ENCODE results near the gene ABHD6. TPM values are rescaled to one million over a fixed set of nuclear protein-coding genes. Genes with fewer than 3 reads are reported as not detected.
"Not testable (repeated sequence)": the region's sequence is repeated elsewhere in the genome, so short reads cannot be mapped to it uniquely, and the experiment has no call there.

Gene ABHD6
- total and polyA plus RNA-seq, 2 experiments from 2014 or later, result 24.6 to 25.1 TPM

- no peaks in the 10 kb centered on the region for H3K9me3 ChIP-seq (ENCODE audit: low read depth)
- no peak overlapping the region for H2AFZ ChIP-seq
- no peak for DNase-seq (ENCODE audit: low spot score)
- no peaks in the 10 kb centered on the region for H3K79me2 ChIP-seq
- H3K4me1 ChIP-seq (ENCODE audit: insufficient read depth), result peaks cover 7% of the 10 kb centered on the region
- peak overlapping the region; percentile 86 for H3K27ac ChIP-seq
- H3K4me2 ChIP-seq, result peak overlapping the region; percentile 44
- H4K20me1 ChIP-seq (ENCODE audit: insufficient read depth, poor library complexity, severe bottlenecking), result no peaks in the 10 kb centered on the region
- no peak for TF ChIP-seq CTCF (IDR thresholded peaks at IDR 0.05; ENCODE audit: poor library complexity)
- TF ChIP-seq EZH2phosphoT487 (IDR thresholded peaks at IDR 0.05; ENCODE audit: low read depth, severe bottlenecking, unreplicated experiment), result no peak
- TF ChIP-seq EZH2 (IDR thresholded peaks at IDR 0.05; ENCODE audit: borderline replicate concordance), result no peak
- no peaks in the 10 kb centered on the region for H3K36me3 ChIP-seq (replicated peaks; ENCODE audit: insufficient read depth, low read depth)
- WGBS (ENCODE audit: low lambda C conversion rate, missing lambda C conversion rate), result 48% methylated on average over 11 of the region's 11 CpGs
- no peaks in the 10 kb centered on the region for H3K27me3 ChIP-seq
- H3K9me2 ChIP-seq (replicated peaks; ENCODE audit: insufficient read depth), result no peaks in the 10 kb centered on the region
- H3K4me3 ChIP-seq, result no peak overlapping the region
These were observed 36.7 kb upstream of the ABHD6 start for GRCh38 chr3:58200846-58201355.

- WGBS (ENCODE audit: low lambda C conversion rate, missing lambda C conversion rate), result 29% methylated on average over 3 of the region's 3 CpGs
These were observed 36.1 kb upstream of the ABHD6 start for GRCh38 chr3:58201451-58201850.

GRCh38 chr3:58202917-58203360 lies 34.7 kb upstream of the ABHD6 start:
- WGBS (ENCODE audit: low lambda C conversion rate, missing lambda C conversion rate), result 87% methylated on average over 9 of the region's 9 CpGs

More at GRCh38 chr3:58201451-58201850, 36.1 kb upstream of the ABHD6 start:
- H3K9me2 ChIP-seq (replicated peaks; ENCODE audit: insufficient read depth); DNase-seq (ENCODE audit: low spot score); H3K79me2 ChIP-seq; H2AFZ ChIP-seq; H3K4me3 ChIP-seq; H3K27me3 ChIP-seq; H3K36me3 ChIP-seq (replicated peaks; ENCODE audit: insufficient read depth, low read depth); H4K20me1 ChIP-seq (ENCODE audit: insufficient read depth, poor library complexity, severe bottlenecking); H3K9me3 ChIP-seq (ENCODE audit: low read depth): not testable (repeated sequence)
- Histone ChIP-seq H3K4me2 (peak overlapping the region; percentile 44), H3K4me1 (ENCODE audit: insufficient read depth) (peaks cover 13% of the 10 kb centered on the region), H3K27ac (peak overlapping the region; percentile 86)

GRCh38 chr3:58203541-58203940 lies 34.1 kb upstream of the ABHD6 start:
- Histone ChIP-seq H3K27ac (no peak overlapping the region), H3K9me3 (ENCODE audit: low read depth) (no peaks in the 10 kb centered on the region), H3K36me3 (replicated peaks; ENCODE audit: insufficient read depth, low read depth) (no peaks in the 10 kb centered on the region), H3K9me2 (replicated peaks; ENCODE audit: insufficient read depth) (no peaks in the 10 kb centered on the region), H3K4me2 (no peak overlapping the region), H3K79me2 (no peaks in the 10 kb centered on the region), H4K20me1 (ENCODE audit: insufficient read depth, poor library complexity, severe bottlenecking) (no peaks in the 10 kb centered on the region), H3K4me1 (ENCODE audit: insufficient read depth) (peaks cover 15% of the 10 kb centered on the region), H3K4me3 (no peak overlapping the region), H2AFZ (no peak overlapping the region), H3K27me3 (no peaks in the 10 kb centered on the region)
- no peak for TF ChIP-seq EZH2 (IDR thresholded peaks at IDR 0.05; ENCODE audit: borderline replicate concordance)
- WGBS (ENCODE audit: low lambda C conversion rate, missing lambda C conversion rate), result 92% methylated on average over 4 of the region's 4 CpGs
- DNase-seq (ENCODE audit: low spot score), result no peak

More at GRCh38 chr3:58202917-58203360, 34.7 kb upstream of the ABHD6 start:
- Histone ChIP-seq H3K9me2 (replicated peaks; ENCODE audit: insufficient read depth) (no peaks in the 10 kb centered on the region), H2AFZ (no peak overlapping the region), H3K36me3 (replicated peaks; ENCODE audit: insufficient read depth, low read depth) (no peaks in the 10 kb centered on the region), H3K79me2 (no peaks in the 10 kb centered on the region), H4K20me1 (ENCODE audit: insufficient read depth, poor library complexity, severe bottlenecking) (no peaks in the 10 kb centered on the region), H3K27ac (no peak overlapping the region), H3K4me2 (no peak overlapping the region), H3K27me3 (no peaks in the 10 kb centered on the region), H3K4me1 (ENCODE audit: insufficient read depth) (peaks cover 15% of the 10 kb centered on the region), H3K9me3 (ENCODE audit: low read depth) (no peaks in the 10 kb centered on the region), H3K4me3 (no peak overlapping the region)
- no peak for DNase-seq (ENCODE audit: low spot score)
- TF ChIP-seq EZH2 (IDR thresholded peaks at IDR 0.05; ENCODE audit: borderline replicate concordance) (no peak), CTCF (IDR thresholded peaks at IDR 0.05; ENCODE audit: poor library complexity) (no peak)
